NB4 (cell line): ENCODE data around the gene C12orf75.

Experiments used
- MAX ChIP-seq: IDR thresholded peaks from 2 replicates; pipeline ENCODE4 v1.6.1; 2011; ENCODE audit warnings: low read depth, low read length
- POLR2A ChIP-seq: IDR thresholded peaks from 2 replicates; pipeline ENCODE4 v1.6.1; 2011; ENCODE audit warnings: mild to moderate bottlenecking; ENCODE audit not compliant: insufficient read length; ENCODE audit errors: extremely low read depth
- TF ChIP-seq, protein P1 (sequence below): IDR thresholded peaks from one replicate; pipeline ENCODE4 v1.5.1; 2012; ENCODE audit warnings: low read depth, low read length

- TF ChIP-seq, protein P1, sequence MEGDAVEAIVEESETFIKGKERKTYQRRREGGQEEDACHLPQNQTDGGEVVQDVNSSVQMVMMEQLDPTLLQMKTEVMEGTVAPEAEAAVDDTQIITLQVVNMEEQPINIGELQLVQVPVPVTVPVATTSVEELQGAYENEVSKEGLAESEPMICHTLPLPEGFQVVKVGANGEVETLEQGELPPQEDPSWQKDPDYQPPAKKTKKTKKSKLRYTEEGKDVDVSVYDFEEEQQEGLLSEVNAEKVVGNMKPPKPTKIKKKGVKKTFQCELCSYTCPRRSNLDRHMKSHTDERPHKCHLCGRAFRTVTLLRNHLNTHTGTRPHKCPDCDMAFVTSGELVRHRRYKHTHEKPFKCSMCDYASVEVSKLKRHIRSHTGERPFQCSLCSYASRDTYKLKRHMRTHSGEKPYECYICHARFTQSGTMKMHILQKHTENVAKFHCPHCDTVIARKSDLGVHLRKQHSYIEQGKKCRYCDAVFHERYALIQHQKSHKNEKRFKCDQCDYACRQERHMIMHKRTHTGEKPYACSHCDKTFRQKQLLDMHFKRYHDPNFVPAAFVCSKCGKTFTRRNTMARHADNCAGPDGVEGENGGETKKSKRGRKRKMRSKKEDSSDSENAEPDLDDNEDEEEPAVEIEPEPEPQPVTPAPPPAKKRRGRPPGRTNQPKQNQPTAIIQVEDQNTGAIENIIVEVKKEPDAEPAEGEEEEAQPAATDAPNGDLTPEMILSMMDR: no peak
- TF ChIP-seq POLR2A (no peak), MAX (no peak)
These were observed 54.5 kb downstream of the C12orf75 start for GRCh38 chr12:105384916-105385535.
